ENCODE data around the gene MRC2.
"Not testable (repeated sequence)": the region's sequence is repeated elsewhere in the genome, so short reads cannot be mapped to it uniquely, and the experiment has no call there.

Gene MRC2

GRCh38 chr17:62627219-62627903, at the start of gene MRC2:
TSS of gene MRC2 (plus strand) at chr17:62627670. CDS start at chr17:62627803, 133 bp downstream.
- peak; percentile 78 to 85 for DNase-seq

- no peak for DNase-seq
Observed at GRCh38 chr17:62578757-62579487, 48.5 kb upstream of the MRC2 start.

DNA sequence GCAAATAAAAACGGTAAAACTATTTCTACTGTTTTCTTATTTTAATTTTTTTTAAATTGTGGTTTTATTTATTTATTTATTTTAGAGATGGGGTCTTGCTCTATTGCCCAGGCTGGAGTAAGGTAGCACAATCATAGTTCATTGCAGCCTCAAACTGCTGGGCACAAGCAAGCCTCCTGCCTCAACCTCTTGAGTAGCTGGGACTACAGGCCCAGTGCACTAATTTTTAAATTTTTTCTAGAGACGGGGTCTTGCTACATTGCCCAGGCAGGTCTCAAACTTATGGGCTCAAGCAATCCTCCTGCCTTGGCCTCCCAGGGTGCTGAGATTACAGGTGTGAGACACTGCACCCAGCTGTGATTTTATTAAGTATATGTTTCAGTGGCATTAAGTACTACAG, 46.5 kb upstream of the MRC2 start:
- DNase-seq: no peak

DNA sequence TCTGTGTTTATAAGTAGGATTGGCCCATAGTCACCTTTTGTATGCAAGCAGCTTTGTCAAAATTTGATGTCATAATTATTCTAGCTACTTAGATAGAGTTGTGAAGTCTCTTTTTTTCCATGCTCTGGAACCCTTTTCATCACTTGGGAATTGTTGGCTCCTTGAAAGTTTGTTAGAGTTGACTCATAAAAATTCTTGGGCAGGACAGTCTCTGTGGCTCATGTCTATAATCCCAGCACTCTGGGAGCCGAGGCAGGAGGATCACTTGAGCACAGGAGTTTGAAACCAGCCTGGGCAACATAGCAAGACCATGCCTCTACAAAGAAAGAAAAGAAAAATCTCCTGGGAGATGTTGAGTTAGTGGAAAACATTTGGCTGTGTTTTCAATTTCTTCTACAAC, 45.7 kb upstream of the MRC2 start:
- no peak for DNase-seq

DNA sequence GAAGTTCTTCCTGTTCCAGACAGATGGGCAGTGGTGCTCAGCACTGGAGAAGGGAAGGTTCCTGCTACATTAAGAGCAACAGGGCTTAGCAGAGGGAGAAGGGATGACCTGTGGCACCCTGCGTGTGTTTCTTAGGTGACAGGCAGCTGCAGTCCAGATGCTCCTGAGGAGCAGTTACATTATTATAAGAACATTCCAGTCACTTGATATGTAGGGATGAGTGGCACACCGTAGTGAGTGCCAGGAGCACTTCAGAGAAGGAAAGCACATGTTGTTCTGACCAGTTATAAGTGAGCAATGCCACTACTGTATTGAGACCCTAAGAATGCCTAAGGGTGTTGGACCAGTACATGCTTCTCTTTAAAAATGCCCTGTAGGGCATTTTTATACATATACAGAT, 39.9 kb upstream of the MRC2 start:
- no peak for DNase-seq

DNA sequence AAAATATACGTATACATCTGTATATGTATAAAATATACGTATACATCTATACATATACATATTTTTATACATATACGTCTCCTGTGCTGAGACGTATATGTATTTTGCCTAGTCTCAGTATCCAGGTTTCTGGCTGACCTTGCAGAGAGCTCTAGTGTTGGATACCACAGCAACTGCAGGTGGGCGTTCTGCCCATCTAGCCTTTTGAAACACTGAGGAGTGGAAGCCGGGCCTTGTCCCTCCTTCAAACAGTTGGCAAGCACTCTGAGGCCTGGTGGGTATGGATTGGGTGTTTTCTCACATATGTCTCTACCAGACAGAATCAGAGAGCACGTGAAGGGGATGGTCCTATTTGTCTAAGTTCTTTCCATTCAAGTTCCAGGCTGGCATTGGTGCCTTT, 39.4 kb upstream of the MRC2 start:
- DNase-seq: no peak

DNA sequence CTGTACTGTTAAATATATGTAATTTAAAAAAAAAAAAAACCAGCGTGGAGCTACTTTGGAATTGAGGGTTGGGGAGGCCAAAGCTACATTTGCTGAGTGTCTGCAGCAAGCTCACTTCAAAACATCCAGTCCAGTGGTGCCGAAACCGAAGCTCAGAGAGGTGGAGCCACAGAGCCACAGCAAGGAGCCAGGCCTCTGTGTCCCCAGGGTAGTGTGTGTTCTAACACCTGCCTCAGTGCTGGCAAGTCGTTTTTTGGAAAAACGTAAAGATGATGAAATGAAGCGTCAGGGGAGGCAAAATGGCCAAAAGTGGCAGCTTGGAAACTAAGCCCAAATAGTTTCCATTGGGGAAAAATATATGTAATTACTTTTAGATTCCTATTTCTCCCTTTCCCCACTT, 36.1 kb upstream of the MRC2 start:
- DNase-seq: no peak

DNA sequence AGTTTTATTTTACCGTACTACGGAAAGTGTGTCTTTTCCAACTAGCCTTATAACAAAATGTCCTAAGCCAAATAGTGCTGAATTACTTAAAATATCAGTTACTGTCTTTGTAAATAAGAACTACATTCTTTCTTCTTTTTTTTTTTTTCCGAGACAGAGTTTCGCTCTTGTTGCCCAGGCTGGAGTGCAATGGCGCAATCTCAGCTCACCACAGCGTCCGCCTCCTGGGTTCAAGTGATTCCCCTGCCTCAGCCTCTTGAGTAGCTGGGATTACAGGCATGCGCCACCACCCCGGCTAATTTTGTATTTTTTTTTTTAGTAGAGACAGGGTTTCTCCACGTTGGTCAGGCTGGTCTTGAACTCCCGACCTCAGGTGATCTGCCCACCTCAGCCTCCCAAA, 35.6 kb upstream of the MRC2 start:
- not testable (repeated sequence) for DNase-seq

DNA sequence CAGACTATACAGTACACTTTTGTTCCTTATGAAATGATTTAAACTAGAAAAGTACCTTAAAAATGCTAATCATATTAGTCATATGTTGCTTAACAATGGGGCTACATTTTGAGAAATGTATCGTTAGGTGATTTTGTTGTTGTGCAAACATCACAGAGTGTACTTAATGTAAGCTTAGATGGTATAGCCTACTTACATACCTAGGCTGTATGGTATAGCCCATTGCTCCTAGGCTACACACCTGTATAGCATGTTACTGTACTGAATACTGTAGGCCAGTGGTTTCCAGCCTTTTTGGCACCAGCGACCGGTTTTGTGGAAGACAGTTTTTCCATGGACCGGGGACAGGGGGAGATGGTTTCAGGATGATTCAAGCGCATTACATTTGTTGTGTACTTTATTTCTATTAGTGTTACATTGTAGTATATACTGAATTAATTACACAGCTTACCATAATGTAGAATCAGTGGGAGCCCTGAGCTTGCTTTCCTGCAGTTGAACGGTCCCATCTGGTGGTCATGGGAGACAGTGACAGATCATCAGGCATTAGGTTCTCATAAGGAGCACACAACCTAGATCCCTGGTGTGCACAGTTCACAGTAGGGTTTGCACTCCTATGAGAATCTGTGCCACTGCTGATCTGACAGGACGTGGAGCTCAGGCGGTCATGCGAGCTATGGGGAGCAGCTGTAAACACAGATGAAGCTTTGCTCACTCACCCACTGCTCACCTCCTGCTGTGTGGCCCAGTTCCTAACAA, 35.0 kb upstream of the MRC2 start:
- no peak for DNase-seq

GRCh38 chr17:62595484-62595883, 32.0 kb upstream of the MRC2 start:
- no peak for DNase-seq

DNA sequence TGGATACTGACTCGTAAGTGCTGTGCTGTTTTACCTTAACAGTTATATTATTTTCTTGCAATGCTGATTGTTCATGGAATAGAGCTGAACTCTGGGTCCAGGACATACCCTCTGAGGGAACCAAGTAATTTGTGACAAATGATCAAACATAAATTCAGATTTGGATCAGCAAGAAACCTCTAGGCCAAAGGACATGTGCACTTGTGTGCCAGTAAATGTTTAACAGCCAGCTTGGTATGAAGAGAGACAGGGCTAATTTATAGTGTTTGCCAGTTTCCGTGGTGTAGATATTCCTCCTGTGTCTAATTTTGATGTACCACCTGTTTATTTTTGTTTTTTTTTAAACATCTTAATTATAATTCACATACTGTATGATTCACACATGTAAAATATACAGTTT, 30.8 kb upstream of the MRC2 start:
- DNase-seq: no peak

- DNase-seq: no peak
Observed at GRCh38 chr17:62597150-62597549, 30.3 kb upstream of the MRC2 start.

DNA sequence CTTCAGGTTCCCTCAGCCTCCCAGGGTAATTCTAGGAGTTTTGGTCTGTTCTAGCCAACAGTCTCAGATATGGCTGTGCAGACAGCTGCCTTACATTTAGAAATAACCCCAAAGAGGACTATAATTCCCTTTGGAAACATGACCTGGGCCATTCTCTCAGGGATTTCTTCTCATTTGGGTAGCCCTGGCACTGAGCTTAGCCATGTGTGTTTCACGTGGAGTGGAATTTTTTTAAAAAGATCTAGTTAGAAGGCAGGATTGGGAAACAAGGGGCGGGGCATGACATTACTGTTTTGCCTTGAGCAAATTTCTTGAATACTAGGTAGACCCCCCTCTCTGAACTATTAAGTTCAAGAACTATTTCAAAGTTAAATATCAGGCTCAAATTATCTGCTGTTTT, 29.6 kb upstream of the MRC2 start:
- DNase-seq: no peak

GRCh38 chr17:62599964-62600657, 27.4 kb upstream of the MRC2 start:
- no peak for DNase-seq

- no peak for DNase-seq
Observed at GRCh38 chr17:62600805-62601204, 26.7 kb upstream of the MRC2 start.

- DNase-seq: peak; percentile 37 to 59
Observed at GRCh38 chr17:62601471-62601870, 26.0 kb upstream of the MRC2 start.

DNA sequence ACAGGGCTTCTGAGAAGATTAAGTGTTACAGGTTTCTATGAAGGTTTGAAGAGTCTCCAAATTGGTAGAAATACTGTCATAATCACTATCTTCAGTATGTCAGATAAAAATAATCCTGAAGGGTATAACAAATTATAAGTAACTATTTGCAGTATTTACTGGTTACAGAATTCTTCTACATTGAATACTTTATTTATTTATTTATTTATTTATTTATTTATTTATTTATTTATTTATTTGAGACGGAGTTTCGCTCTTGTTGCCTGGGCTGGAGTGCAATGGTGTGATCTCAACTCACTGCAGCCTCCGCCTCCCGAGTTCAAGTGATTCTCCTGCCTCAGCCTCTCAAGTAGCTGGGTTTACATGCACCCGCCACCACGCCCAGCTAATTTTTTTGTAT, 23.7 kb upstream of the MRC2 start:
- not testable (repeated sequence) for DNase-seq

DNA sequence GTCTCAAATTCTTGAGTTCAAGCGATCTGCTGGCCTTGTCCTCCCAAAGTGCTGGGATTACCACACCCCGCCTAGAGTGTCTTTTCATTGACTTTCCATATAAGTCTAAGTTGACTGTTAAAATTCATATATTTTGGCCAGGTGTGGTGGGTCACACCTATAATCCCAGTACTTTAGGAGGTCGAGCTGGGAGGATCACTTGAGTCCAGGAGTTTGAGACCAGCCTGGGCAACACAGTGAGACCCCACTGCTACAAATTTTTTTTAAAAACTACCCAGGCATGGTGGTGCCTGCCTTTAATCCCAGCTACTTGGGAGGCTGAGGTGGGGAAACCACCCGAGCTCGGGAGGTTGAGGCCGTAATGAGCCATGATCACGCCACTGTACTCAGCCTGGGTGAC, 21.9 kb upstream of the MRC2 start:
- DNase-seq: no peak

GRCh38 chr17:62611292-62611691, 16.2 kb upstream of the MRC2 start:
- DNase-seq: peak; percentile 27 to 39

DNA sequence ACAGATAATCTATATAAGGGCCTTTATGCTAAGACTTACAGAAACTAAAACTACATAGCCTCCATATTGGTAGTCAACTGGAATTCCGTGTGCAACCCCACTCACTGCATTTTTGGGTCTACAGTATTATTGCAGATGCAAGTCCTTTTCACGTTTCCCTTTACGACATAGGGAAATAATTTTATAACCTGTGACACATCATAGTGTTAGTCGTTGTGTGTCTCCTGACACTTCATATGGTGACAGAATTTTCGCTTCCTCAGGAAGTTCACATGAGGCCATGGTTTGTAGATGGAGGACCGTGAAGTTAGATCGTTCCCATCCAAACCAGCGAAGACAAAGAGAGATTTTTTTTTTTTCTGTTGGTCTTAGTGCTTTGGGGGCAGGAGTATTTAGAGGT, 15.7 kb upstream of the MRC2 start:
- DNase-seq: peak; percentile 42

GRCh38 chr17:62612289-62612688, 15.2 kb upstream of the MRC2 start:
- not testable (repeated sequence) for DNase-seq

DNA sequence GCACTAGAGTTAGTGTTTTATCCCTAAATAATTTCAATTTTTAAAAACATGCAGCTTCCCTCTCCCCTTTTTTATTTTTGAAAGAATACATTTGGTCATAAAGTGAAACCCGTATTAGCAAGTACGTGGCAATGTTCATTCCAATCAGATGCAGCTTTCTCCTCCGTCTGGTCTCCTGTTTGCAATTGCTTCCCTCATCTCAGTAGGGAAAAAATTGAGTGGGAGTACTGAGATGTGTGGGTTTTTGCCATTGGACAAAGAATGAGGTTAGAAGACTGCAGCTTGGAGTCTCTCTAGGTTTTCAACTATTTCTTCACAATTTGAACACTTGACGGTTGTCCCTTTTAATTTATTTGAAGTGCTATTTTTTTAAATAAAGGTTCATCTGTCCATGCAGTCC, 14.4 kb upstream of the MRC2 start:
- DNase-seq: not testable (repeated sequence)

DNA sequence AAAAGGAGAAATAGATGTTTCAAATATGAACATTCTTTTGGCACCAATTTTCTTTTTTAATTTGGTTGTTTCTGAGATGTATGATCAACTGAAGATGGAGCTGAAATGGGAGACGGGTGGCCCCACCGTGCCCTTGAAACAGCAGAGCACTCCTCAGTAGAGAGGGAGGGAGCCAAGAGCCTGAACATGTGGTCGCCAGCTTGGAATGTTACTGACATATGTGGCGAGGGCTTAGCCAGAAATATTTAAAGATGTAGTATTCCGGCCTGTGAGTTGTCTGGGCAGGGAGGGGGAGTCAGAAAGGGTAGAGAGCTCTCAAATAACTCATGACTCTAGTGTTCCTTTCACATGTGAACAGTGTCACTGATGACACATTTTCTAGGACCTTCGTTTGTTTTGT, 13.3 kb upstream of the MRC2 start:
- no peak for DNase-seq
